Endodermal cell (in vitro differentiated cells): Measurements from ENCODE around the gene SMYD3. TPM values are rescaled to one million over a fixed set of nuclear protein-coding genes. Genes with fewer than 3 reads are reported as not detected.

ENCODE experiments used
- DNase-seq: peaks from one replicate; pipeline ENCODE4 v3.0.0-alpha.2; 2017
- H3K27ac ChIP-seq: 2 replicates; pipeline ENCODE4 v1.5.1; 2013; ENCODE audit warnings: mild to moderate bottlenecking, low read depth, low read length, moderate library complexity
- H3K27me3 ChIP-seq: 2 replicates; pipeline ENCODE4 v1.6.1; 2013; ENCODE audit warnings: mild to moderate bottlenecking, low read length, moderate library complexity; ENCODE audit not compliant: insufficient read depth, control insufficient read depth, poor library complexity, severe bottlenecking
- H3K36me3 ChIP-seq: 2 replicates; pipeline ENCODE4 v1.7.0; 2013; ENCODE audit warnings: mild to moderate bottlenecking, low read length, moderate library complexity; ENCODE audit not compliant: control insufficient read depth, insufficient read depth
- H3K4me1 ChIP-seq: one replicate; pipeline ENCODE4 v1.7.0; 2013; ENCODE audit warnings: low read length; ENCODE audit not compliant: control insufficient read depth, insufficient read depth
- H3K4me3 ChIP-seq: 2 replicates; pipeline ENCODE4 v1.5.1; 2013; ENCODE audit warnings: mild to moderate bottlenecking, low read length, moderate library complexity
- H3K9ac ChIP-seq: 2 replicates; pipeline ENCODE4 v1.6.1; 2013; ENCODE audit warnings: mild to moderate bottlenecking, low read length, moderate library complexity; ENCODE audit not compliant: poor library complexity, severe bottlenecking; ENCODE audit errors: extremely low read depth
- H3K9me3 ChIP-seq: 2 replicates; pipeline ENCODE4 v1.6.1; 2013; ENCODE audit warnings: mild to moderate bottlenecking, low read length, moderate library complexity; ENCODE audit not compliant: control insufficient read depth
- H3K27ac Mint-ChIP-seq: 2 replicates; pipeline ENCODE4 v1.8.0; 2020; ENCODE audit warnings: mixed read lengths
- H3K27me3 Mint-ChIP-seq: 2 replicates; pipeline ENCODE4 v1.8.0; 2021; ENCODE audit warnings: mild to moderate bottlenecking, mixed read lengths; ENCODE audit not compliant: insufficient read depth
- H3K36me3 Mint-ChIP-seq: 2 replicates; pipeline ENCODE4 v1.8.0; 2020; ENCODE audit warnings: low read depth, mixed read lengths
- H3K4me1 Mint-ChIP-seq: 2 replicates; pipeline ENCODE4 v1.8.0; 2020; ENCODE audit warnings: mixed read lengths
- H3K4me3 Mint-ChIP-seq: 2 replicates; pipeline ENCODE4 v1.8.0; 2020; ENCODE audit warnings: mild to moderate bottlenecking, moderate library complexity, mixed read lengths
- H3K9me3 Mint-ChIP-seq: 2 replicates; pipeline ENCODE4 v1.8.0; 2020; ENCODE audit warnings: mild to moderate bottlenecking, mixed read lengths
- WGBS, 2 experiments: methylation state at CpG; one replicate each; pipeline versions ENCODE4 v1.1.5 to v1.1.7; 2013; ENCODE audit warnings: missing lambda C conversion rate in 2 of 2, mixed read lengths in 1 of 2; ENCODE audit not compliant: insufficient coverage in 1 of 2, insufficient read length in 1 of 2; 5-methylcytosine and 5-hydroxymethylcytosine counted together
- total RNA-seq, 2 donors: library from RNA; stranded (reverse); fragmentation: NEBNext Ultra II Directional in 1 of 2; extraction: Animal tissue kit (Norgen Biotek cat#: 25700) in 1 of 2; gene quantifications; 2 replicates in 1 of 2; 3 replicates in 1 of 2; pipeline ENCODE4 v1.2.1, GENCODE V29; 2021
- TF ChIP-seq, protein P1 (sequence below): fragments of 200-600 bp; sonication (generic); conservative IDR thresholded peaks from 2 replicates; pipeline ENCODE4 v1.5.0; 2021; ENCODE audit warnings: antibody characterized with exemption, mild to moderate bottlenecking

SMYD3 gene
- total RNA-seq, 2 donors from 2014 or later = 32.3 to 45.8 TPM

DNA sequence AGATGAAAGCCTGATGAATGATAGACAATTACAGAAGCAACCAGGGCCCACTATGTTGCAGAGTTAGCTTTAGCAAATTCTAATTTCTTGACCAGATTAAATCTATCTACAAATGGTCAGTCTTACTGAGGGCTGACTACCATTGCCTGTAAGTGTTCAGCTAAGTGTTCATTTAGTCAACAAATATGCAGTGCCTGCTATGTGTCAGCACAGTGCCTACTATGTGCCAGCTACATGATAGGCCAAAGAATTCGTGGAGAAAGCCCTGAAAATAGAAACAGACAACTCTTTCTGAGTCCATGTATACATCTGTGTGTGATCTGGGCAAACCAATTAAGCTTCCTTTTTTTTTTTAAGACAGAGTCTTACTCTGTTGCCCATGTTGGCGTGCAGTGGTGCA is 212.8 kb downstream of the SMYD3 start:
- Histone ChIP-seq H3K4me3 (no peak overlapping the region), H3K9me3 (no peaks in the 10 kb centered on the region), H3K9ac (no peak overlapping the region), H3K4me1 (no peaks in the 10 kb centered on the region), H3K27me3 (no peaks in the 10 kb centered on the region), H3K27ac (no peak overlapping the region), H3K36me3 (no peaks in the 10 kb centered on the region)
- TF ChIP-seq, protein P1, sequence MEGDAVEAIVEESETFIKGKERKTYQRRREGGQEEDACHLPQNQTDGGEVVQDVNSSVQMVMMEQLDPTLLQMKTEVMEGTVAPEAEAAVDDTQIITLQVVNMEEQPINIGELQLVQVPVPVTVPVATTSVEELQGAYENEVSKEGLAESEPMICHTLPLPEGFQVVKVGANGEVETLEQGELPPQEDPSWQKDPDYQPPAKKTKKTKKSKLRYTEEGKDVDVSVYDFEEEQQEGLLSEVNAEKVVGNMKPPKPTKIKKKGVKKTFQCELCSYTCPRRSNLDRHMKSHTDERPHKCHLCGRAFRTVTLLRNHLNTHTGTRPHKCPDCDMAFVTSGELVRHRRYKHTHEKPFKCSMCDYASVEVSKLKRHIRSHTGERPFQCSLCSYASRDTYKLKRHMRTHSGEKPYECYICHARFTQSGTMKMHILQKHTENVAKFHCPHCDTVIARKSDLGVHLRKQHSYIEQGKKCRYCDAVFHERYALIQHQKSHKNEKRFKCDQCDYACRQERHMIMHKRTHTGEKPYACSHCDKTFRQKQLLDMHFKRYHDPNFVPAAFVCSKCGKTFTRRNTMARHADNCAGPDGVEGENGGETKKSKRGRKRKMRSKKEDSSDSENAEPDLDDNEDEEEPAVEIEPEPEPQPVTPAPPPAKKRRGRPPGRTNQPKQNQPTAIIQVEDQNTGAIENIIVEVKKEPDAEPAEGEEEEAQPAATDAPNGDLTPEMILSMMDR = no peak
- H3K4me1 Mint-ChIP-seq = peaks cover 19% of the 10 kb centered on the region
- H3K27me3 Mint-ChIP-seq = no peaks in the 10 kb centered on the region
- WGBS, 2 experiments = 89 to 100% methylated on average over 1 to 2 of the region's 2 CpGs
- H3K4me3 Mint-ChIP-seq = no peak overlapping the region
- no peaks in the 10 kb centered on the region for H3K9me3 Mint-ChIP-seq
- H3K27ac Mint-ChIP-seq = no peak overlapping the region
- DNase-seq = no peak
- H3K36me3 Mint-ChIP-seq = no peaks in the 10 kb centered on the region

GRCh38 chr1:246293366-246294121 is 213.5 kb downstream of the SMYD3 start:
- Histone ChIP-seq H3K27me3 (no peaks in the 10 kb centered on the region), H3K27ac (no peak overlapping the region), H3K9ac (no peak overlapping the region), H3K4me1 (no peaks in the 10 kb centered on the region), H3K9me3 (no peaks in the 10 kb centered on the region), H3K36me3 (no peaks in the 10 kb centered on the region), H3K4me3 (no peak overlapping the region)
- no peak for DNase-seq
- TF ChIP-seq, protein P1 = no peak
- H3K27ac Mint-ChIP-seq = no peak overlapping the region
- H3K27me3 Mint-ChIP-seq = no peaks in the 10 kb centered on the region
- no peak overlapping the region for H3K4me3 Mint-ChIP-seq
- H3K4me1 Mint-ChIP-seq = peaks cover 19% of the 10 kb centered on the region
- WGBS, 2 experiments = 89 to 92% methylated on average over 8 of the region's 8 CpGs
- no peaks in the 10 kb centered on the region for H3K36me3 Mint-ChIP-seq
- H3K9me3 Mint-ChIP-seq = no peaks in the 10 kb centered on the region

- Histone ChIP-seq H3K4me1 (no peaks in the 10 kb centered on the region), H3K9me3 (no peaks in the 10 kb centered on the region), H3K27me3 (no peaks in the 10 kb centered on the region), H3K27ac (no peak overlapping the region), H3K4me3 (no peak overlapping the region), H3K9ac (no peak overlapping the region), H3K36me3 (no peaks in the 10 kb centered on the region)
- TF ChIP-seq, protein P1 = no peak
- H3K27me3 Mint-ChIP-seq = no peaks in the 10 kb centered on the region
- H3K4me1 Mint-ChIP-seq = peaks cover 19% of the 10 kb centered on the region
- no peak for DNase-seq
- H3K27ac Mint-ChIP-seq = no peak overlapping the region
- H3K36me3 Mint-ChIP-seq = no peaks in the 10 kb centered on the region
- H3K9me3 Mint-ChIP-seq = no peaks in the 10 kb centered on the region
- no peak overlapping the region for H3K4me3 Mint-ChIP-seq
- WGBS, 2 experiments = 81 to 83% methylated on average over 1 of the region's 1 CpG
Measured at GRCh38 chr1:246292571-246292970, 214.5 kb downstream of the SMYD3 start.
